ENCODE data around the gene ADGRG4. TPM values are rescaled to one million over a fixed set of nuclear protein-coding genes. Genes with fewer than 3 reads are reported as not detected.
"Not testable (repeated sequence)": the region's sequence is repeated elsewhere in the genome, so short reads cannot be mapped to it uniquely, and the experiment has no call there.

Gene ADGRG4, protein sequence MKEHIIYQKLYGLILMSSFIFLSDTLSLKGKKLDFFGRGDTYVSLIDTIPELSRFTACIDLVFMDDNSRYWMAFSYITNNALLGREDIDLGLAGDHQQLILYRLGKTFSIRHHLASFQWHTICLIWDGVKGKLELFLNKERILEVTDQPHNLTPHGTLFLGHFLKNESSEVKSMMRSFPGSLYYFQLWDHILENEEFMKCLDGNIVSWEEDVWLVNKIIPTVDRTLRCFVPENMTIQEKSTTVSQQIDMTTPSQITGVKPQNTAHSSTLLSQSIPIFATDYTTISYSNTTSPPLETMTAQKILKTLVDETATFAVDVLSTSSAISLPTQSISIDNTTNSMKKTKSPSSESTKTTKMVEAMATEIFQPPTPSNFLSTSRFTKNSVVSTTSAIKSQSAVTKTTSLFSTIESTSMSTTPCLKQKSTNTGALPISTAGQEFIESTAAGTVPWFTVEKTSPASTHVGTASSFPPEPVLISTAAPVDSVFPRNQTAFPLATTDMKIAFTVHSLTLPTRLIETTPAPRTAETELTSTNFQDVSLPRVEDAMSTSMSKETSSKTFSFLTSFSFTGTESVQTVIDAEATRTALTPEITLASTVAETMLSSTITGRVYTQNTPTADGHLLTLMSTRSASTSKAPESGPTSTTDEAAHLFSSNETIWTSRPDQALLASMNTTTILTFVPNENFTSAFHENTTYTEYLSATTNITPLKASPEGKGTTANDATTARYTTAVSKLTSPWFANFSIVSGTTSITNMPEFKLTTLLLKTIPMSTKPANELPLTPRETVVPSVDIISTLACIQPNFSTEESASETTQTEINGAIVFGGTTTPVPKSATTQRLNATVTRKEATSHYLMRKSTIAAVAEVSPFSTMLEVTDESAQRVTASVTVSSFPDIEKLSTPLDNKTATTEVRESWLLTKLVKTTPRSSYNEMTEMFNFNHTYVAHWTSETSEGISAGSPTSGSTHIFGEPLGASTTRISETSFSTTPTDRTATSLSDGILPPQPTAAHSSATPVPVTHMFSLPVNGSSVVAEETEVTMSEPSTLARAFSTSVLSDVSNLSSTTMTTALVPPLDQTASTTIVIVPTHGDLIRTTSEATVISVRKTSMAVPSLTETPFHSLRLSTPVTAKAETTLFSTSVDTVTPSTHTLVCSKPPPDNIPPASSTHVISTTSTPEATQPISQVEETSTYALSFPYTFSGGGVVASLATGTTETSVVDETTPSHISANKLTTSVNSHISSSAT (N-terminal part only)
- 1 to 10 TPM in 1 of 2 donors, under 1 TPM in 1; 0.50 to 1.0 TPM for total RNA-seq
- polyA plus RNA-seq (ENCODE audit: insufficient read depth, low read depth, low replicate concordance), result 0.28 TPM
- long read RNA-seq, donor 1, result 0 reads
- long read RNA-seq, donor 2, result 0 reads

DNA sequence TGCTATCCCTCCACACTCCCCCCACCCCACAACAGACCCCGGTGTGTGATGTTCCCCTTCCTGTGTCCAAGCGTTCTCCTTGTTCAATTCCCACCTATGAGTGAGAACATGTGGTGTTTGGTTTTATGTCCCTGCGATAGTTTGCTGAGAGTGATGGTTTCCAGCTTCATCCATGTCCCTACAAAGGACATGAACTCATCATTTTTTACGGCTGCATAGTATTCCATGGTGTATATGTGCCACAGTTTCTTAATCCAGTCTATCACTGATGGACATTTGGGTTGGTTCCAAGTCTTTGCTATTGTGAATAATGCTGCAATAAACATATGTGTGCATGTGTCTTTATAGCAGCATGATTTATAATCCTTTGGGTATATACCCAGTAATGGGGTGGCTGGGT is at the start of gene ADGRG4:
Gene ADGRG4, plus strand, starts transcription at position 243 of the 400 bp plus-strand sequence. CDS start 7,815 bp downstream, outside the sequence.
- H3K27me3 ChIP-seq; H3K4me1 ChIP-seq; DNase-seq; intact Hi-C loops (cut with DNase I; ENCODE audit: low total_unique reads); H3K4me3 ChIP-seq; H3K27ac ChIP-seq; H3K36me3 ChIP-seq (ENCODE audit: low read depth, missing control alignments); H3K9me3 ChIP-seq: not testable (repeated sequence)
- 62 to 83% methylated on average over 4 of the region's 4 CpGs for WGBS, 2 donors

DNA sequence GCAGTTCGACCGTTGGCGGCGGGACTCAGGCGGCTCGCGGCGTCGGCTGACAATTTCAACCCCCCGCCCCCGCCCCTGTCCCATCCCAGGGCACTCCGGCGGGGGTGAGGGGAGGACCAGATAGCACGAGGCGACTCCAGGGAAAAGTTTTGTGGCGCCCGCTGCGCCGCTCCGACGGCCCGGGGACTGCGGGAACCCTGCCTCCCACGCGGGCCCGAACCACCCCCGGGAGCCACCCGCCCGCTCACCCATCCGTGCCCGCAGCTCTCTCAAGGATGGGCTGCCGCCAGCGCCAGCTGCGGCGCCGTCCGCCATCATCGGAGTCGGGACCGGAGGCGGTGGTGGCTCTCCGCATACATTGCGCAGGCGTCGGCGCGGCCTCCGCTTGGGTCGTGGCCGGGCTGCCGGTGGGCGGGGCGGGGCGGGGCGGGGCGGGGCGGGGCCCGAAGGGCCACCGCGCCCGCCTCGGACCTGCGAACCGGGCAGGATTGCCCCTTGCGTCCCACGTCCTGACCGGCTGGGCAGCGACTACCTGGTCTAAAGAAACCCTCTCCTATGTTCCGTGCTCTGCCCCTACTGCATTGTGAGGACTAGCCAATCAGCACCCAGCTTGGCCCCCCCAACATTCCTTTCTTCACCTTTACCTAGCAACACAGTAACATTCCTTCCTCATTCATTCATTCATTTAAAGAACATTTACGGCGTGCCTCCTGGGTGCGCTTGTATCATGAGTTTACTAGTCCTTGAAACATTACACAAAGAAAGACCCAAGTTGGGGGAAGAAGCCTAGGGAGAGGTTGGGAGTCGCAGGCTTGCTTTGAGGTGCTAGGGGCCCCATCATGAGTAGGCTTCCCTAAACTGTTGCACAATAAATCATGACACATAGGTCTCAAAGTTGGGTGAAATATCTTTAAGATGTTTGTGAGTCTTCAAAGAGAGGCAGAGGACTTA is 49.4 kb upstream of the ADGRG4 start, which contains the start of gene MAP7D3:
Gene MAP7D3, minus strand, starts transcription at position 360 of the 951 bp plus-strand sequence. Its CDS starts 42 bp downstream, at position 318.
- H3K27ac ChIP-seq, result peak within 1 kb of the TSS; percentile 74 to 77
- no peak for TF ChIP-seq POLR2A (IDR thresholded peaks at IDR 0.05)
- TF ChIP-seq, protein P1, sequence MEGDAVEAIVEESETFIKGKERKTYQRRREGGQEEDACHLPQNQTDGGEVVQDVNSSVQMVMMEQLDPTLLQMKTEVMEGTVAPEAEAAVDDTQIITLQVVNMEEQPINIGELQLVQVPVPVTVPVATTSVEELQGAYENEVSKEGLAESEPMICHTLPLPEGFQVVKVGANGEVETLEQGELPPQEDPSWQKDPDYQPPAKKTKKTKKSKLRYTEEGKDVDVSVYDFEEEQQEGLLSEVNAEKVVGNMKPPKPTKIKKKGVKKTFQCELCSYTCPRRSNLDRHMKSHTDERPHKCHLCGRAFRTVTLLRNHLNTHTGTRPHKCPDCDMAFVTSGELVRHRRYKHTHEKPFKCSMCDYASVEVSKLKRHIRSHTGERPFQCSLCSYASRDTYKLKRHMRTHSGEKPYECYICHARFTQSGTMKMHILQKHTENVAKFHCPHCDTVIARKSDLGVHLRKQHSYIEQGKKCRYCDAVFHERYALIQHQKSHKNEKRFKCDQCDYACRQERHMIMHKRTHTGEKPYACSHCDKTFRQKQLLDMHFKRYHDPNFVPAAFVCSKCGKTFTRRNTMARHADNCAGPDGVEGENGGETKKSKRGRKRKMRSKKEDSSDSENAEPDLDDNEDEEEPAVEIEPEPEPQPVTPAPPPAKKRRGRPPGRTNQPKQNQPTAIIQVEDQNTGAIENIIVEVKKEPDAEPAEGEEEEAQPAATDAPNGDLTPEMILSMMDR (IDR thresholded peaks at IDR 0.05), result no peak
- intact Hi-C loops (cut with DNase I; ENCODE audit: low total_unique reads), result no loop called here

DNA sequence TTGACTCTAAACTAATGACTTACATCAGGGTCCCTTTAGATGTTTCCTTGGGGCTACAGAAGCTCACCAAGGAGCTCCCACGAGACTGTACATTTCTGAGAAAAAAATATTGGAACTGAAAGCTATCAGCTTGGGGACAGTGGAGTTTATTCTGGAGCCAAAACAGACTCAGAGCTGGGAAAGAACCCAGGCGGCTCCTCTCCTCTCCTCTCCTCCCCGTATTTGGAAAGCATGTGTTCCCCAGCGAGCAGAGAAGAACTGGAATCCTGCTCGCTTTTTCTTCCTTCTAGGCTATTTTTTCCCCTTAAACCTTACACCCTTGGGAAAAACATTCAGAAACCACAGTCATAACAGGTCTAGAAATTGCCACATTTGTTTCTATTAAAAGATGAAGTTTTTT is 45.2 kb upstream of the ADGRG4 start:
- intact Hi-C loops (cut with DNase I; ENCODE audit: low total_unique reads), result no loop called here
- Histone ChIP-seq H3K4me3 (no peak overlapping the region), H3K27me3 (no peaks in the 10 kb centered on the region), H3K4me1 (no peaks in the 10 kb centered on the region), H3K27ac (no peak overlapping the region), H3K36me3 (ENCODE audit: low read depth, missing control alignments) (no peaks in the 10 kb centered on the region), H3K9me3 (no peaks in the 10 kb centered on the region)
- WGBS, 2 donors, result 56 to 58% methylated on average over 5 of the region's 5 CpGs
- TF ChIP-seq, protein P1 (IDR thresholded peaks at IDR 0.05), result no peak
- no peak for TF ChIP-seq POLR2A (IDR thresholded peaks at IDR 0.05)
- DNase-seq, result peak; percentile 22

More for the DNA sequence above, 49.4 kb upstream of the ADGRG4 start, which contains the start of gene MAP7D3:
- Histone ChIP-seq H3K9me3 (no peaks in the 10 kb centered on the region), H3K4me3 (peak within 1 kb of the TSS; percentile 68 to 76), H3K36me3 (ENCODE audit: low read depth, missing control alignments) (no peaks in the 10 kb centered on the region), H3K27me3 (no peaks in the 10 kb centered on the region), H3K4me1 (no peaks in the 10 kb centered on the region)
- DNase-seq, result peak; percentile 70
- 9 to 13% methylated on average over 7 of the region's 73 CpGs for WGBS, 2 donors

DNA sequence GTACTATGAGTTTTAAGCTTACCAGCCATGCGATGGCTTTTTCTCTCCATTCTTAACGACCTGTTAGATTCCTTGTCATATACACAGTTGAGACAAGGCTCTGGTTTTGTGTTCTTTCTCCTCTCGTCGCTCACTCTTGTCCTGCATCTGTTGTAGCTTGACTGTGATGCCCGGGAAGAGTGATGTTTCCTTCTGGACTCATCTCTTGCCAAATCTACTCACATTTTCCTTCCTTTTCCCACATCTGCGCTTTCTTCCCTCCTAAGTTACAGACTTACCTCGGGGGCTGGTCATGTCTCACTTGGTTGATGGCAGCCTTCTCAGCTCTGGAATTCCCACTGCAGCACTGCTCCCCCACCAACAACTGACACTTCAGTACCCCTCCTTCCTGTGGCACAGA is 44.7 kb upstream of the ADGRG4 start:
- H3K27ac ChIP-seq, result no peak overlapping the region
- H3K36me3 ChIP-seq (ENCODE audit: low read depth, missing control alignments), result no peaks in the 10 kb centered on the region
- TF ChIP-seq POLR2A (IDR thresholded peaks at IDR 0.05), result no peak
- TF ChIP-seq, protein P1 (IDR thresholded peaks at IDR 0.05), result no peak
- no peak for DNase-seq
- intact Hi-C loops (cut with DNase I; ENCODE audit: low total_unique reads), result no loop called here
- WGBS, 2 donors, result 51 to 57% methylated on average over 7 of the region's 7 CpGs
- no peaks in the 10 kb centered on the region for H3K4me1 ChIP-seq
- no peaks in the 10 kb centered on the region for H3K9me3 ChIP-seq
- H3K4me3 ChIP-seq, result no peak overlapping the region
- no peaks in the 10 kb centered on the region for H3K27me3 ChIP-seq

Measured in testis (tissue), 5 donors.